ENCODE measurements around the gene GLOD5.

Gene GLOD5

DNA sequence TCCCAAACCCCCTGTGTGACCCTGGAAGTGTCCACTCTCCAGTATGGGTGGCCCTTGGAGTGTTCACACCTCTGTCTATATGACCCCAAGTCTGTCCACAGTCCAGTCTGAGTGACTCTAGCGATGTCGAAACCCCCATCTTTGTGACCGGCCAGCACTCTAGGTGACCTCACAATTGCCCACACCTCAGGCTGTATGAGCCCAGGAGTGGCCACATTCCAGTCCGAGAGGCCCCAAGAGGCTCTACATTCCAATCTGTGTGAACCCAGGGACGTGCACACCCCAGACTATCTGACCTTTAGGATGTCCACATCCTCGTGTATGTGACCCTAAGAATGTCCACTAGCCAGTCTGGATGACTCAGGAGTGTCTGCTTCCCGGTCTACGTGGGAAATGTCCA, 7.3 kb upstream of the GLOD5 start:
- no peak for DNase-seq

DNA sequence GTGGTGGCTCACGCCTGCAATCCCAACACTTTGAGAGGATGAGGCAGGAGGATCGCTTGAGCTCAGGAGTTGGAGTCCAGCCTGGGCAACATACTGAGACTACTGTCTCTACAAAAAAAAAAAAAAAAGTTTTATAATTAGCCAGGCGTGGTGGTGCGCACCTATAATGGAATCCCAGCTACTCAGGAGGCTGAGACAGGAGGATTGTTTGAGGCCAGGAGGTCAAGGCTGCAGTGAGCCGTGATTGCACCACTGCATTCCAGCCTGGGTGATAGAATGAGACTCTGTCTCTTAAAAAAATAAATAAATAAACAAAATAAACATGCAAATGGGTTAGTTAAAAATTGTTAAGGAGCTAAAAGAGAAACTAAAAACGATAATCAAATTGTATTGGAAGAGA, 7.7 kb downstream of the GLOD5 start:
- no peak for DNase-seq

DNA sequence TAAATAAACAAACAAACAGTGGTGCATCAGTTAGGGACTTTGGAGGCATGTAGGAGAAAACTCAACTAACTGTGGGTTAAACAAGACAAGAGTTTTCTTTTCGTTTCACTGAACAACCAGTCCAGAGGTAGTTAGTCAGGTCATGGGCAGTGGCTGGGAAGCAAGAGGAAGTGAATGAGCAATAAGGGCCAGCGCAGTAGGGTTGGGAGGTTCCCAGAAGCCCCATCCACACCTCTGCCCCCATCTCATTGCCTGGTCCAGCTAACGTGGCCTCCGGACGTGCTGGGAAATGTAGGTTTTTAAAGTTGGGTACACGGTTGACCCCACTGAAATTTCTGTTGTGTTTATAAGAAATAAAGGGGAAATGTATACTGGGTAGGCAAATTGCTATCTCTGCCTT, 8.7 kb downstream of the GLOD5 start:
- DNase-seq: no peak

DNA sequence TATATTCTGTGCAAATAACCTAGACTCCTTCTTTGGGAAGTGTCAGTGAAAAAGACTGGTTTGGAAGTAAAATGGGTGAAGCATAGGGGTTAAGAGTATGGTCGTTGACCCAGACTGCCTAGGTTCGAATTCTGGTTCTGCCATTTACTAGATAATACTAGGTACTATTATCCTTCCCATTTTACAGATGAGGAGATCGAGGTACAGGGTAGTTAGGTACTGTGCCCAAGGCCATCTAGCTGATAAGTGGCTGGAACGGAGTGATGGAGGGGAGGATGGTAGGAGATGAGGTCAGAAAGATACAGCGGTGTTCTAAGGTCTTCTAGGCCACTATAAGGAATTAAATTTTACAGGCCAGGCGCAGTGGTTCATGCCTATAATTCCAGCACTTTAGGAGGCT, 11.1 kb downstream of the GLOD5 start:
- DNase-seq: no peak

DNA sequence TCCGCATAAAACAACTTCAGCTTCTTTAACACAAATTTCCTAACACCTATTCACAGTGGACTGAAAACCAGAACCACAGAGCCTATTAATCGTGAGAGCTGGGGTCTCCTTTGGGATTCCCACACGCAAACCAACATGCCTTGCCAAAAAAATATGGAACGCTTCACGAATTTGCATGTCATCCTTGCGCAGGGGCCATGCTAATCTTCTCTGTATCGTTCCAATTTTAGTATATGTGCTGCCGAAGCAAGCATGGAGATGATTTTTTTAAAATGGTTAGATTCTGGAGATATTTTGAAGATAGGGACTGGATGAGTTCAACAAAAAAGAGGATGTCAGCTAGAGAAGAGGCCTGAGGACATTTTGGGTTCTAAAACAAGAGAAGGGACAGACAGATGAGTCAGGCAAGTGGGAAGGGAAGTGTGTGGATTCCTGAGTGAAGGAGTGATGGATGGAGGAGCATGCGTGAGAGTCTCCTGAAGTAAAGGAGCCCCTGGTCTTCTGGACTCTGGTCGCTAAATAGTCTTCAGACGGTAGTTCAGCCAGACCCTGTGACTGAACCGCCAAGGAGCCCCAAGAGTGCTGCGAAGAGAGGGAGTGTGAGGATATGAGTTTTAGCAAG, 15.4 kb downstream of the GLOD5 start:
- DNase-seq: no peak

DNA sequence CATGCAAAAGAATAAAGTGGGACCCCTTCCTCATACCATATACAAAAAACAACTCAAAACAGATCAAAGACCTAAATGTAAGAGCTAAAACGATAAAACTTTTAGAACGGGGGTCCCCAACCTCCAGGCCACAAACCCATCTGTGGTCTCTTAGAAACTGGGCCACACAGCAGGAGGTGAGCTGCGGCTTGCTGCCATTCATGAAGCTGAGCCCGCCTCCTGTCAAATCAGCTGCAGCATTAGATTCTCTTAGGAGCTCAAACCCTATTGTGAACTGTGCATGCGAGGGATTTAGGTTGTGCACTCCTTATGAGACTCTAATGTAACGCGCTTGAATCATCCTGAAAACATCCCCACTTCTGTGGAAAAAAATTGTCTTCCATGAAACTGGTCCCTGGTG, 17.9 kb downstream of the GLOD5 start:
- no peak for DNase-seq

DNA sequence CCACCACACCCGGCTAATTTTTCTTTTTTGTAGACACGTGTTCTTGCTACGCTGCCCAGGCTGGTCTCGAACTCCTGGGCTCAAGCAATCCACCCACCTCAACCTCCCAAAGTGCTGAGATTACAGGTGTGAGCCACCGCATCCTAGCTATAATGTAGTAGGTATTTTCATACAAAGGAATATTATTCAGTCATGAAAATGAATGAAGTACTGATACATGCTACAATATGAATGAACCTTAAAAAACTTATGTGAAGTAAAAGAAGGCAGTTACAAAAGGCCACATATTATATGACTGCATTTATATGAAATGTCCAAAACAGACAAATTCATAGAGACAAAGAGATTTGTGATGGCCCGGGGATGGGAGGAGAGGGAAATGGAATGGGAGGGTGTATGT, 20.2 kb downstream of the GLOD5 start:
- DNase-seq: no peak

DNA sequence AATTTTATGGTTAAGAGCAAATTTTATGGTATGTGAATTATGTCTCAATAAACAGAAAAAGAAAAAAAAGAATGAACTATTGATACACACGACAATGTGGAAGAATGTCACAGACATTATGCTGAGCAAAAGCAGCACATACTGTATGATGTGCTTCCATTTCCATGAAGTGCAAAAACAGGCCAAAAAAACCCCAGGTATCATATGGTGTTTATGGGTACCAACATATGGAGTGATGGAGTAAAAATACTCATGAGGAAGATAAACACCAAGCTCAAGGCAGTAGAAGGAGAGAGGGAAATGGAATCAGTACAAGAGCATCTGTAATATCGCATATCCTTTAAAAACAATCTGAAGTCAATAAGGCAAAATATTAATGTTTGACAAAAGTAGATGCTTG, 20.7 kb downstream of the GLOD5 start:
- no peak for DNase-seq

DNA sequence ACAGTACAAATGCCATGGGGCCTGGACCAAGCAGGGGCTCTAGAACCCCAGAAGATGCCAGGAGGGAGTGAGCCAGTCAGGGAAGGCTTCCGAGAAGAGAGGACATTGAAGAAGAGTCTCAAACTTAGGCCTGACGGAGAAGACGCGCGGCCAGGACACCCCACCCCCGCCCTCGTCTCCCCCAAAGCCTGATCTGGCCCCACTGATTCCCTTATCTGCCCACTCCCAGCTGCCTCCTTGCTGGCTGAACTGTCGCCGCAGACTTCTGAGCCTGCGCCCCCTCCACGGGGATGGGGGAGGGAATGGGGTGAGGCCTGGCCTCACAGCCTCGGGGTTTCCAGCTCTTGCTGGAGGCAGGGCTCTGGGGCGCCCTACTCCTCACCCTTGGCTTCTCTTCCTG, 21.2 kb downstream of the GLOD5 start:
- no peak for DNase-seq

DNA sequence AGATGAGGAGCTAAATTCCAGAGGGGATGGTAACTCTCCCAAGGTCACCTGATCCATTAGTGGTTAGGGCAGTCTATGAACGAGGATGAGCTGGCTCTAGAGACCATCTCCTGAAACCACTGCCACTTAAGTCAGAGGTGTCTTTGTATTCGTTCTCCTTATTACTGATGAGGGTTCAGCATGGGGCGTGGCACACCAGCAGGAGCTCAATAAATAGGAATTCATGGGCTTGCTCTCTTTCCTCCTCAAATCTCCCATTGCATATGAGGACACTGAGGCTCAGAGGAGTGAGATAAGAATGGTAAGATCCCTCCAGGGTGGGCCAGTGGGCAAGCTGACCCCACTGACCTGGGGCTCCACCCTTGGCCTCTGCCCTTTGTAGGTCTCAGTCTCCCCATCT, 23.2 kb downstream of the GLOD5 start:
- no peak for DNase-seq

DNA sequence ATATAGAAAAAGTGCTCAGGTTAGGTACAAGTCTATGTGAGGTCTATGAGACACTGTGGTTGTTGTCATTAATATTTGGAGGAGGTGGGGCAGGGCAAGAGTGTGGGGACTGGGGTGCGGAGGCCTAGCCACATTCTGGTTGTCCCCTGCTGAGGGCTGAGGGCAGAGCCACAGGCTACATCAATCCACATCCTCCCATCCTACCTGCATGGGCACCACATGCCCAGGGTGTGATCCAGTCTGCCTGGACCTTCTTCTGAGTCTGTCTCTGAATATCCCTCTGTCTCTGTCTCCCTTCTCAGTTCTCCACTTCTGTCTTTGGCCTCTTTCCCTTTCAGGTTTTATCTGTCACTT, 23.6 kb downstream of the GLOD5 start:
- DNase-seq: no peak

DNA sequence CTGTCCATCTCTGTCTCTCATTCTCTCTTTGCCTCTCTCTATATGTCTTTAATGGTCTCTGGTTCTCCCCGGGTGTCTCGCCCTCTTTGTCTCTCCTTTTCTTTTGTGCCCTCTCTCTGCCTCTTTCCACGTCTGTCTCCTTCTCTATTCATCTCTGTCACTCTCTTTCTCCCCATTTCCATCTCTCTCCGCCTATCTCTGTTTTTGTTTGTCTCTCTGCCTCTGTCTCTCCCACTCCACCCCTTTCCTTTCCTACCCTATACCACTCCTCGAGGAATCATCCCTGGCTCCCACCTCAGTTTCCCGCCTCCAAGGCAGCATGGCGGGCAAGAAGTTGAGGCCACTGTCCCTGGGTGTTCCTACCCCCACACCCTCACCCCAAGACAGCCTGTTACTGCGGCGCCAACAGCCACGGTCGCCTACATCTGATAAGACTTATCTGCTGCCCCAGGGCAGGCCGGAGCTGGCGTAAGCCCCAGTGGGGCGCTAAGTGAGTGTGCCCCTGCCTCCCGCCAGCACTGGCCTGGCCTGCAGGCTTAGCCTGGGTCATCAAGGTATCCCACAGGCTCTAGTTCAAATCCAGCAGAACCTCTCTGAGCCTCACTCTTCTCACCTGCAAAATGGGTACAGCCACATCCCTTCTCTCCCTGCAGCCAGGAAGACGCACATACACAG, 24.1 kb downstream of the GLOD5 start:
- DNase-seq: no peak

DNA sequence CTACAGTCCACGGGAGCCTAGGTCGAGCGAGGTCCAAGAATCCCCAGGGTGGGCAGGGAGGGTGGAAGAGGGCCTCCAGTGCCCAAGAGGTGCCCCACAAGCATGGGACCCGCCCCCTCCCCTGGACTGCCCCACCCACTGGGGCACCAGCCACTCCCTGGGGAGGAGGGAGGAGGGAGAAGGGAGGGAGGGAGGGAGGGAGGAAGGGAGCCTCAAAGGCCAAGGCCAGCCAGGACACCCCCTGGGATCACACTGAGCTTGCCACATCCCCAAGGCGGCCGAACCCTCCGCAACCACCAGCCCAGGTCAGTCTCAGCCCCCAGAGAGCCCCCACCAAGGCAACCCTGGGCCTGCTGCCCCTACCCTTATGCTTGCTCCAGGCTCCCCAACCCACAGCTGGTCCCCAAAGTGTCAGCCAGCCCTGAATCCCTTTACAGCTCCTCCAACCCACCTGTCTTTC, 24.8 kb downstream of the GLOD5 start, which contains the start of gene GATA1:
Gene GATA1 (plus strand): TSS at position 250 of the 460 bp plus-strand sequence. CDS start 4,520 bp downstream, outside the sequence.
- no peak for DNase-seq

DNA sequence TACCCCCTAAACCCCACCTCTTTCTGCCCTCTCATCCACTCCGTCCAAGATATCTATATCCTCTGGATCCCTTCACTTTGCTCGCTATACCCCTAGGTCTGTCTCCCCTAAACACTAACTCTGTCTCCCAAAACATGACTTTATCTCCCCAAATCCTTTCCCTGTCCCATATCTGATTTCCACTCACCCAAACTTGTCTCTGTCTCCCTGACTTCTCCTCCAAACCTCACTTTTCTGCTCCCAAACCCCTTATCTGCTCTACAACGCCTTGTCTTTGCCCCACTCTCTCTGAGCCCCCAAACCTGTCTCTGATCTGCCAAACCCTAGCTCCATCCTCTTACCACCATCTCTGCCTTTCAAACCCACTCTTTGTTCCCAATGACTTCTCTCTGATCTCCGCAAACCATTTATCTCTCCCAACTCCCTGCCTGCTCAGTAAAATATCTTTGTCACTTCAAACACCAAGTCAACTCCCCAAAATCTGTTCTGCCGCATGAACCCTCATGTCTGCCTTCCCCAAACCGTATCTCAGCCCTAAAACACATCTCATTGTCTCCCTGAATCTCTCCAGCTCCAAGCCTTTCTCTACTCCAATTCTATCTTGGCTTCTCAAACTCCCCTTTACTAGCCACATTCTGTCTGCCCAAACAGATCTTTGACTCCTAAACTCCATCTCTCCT, 25.4 kb downstream of the GLOD5 start:
- DNase-seq: no peak

DNA sequence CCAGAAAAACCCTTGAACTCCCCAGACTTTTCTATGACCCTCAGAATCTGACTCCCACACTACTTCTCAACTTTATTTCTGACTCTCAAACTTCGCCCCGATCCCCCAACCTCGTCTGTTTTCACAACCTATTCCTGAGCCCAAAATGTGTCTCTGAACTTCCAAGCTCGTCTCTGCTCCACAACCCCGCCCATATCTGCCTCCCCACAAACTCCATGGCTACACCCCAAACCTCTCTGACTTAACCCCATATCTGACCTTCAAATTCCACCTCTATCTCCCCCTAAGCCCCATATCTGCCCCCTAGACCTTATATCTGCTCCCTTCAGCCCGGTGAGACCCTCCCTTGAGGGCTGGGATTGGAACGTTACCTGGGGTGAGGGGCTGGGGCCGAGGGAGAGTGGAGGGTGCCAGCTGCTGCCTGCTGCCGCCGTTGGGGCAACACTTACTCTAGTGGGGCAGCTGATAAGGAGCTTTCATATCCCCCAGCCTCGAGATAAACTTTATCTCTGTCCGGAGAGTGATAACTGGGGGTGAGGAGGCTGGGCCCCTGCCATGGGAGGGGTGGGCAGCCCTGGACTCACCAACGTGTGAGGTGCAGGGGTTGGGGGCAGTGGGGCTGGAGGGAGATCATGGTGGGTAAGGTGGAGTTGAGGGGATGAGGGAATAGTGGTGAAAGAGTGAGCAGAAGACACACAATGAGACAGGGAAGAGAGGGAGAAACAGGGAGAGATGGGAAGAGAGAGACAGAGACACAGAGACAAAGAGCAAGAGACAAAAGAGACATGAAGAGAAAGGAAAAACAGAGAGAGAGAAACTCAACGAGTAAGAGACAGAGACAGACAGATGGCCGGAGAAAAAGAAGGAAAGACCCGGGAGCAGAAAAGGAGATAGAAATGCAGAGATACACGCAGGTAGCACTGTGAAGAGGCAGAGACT, 26.2 kb downstream of the GLOD5 start:
- DNase-seq: no peak

DNA sequence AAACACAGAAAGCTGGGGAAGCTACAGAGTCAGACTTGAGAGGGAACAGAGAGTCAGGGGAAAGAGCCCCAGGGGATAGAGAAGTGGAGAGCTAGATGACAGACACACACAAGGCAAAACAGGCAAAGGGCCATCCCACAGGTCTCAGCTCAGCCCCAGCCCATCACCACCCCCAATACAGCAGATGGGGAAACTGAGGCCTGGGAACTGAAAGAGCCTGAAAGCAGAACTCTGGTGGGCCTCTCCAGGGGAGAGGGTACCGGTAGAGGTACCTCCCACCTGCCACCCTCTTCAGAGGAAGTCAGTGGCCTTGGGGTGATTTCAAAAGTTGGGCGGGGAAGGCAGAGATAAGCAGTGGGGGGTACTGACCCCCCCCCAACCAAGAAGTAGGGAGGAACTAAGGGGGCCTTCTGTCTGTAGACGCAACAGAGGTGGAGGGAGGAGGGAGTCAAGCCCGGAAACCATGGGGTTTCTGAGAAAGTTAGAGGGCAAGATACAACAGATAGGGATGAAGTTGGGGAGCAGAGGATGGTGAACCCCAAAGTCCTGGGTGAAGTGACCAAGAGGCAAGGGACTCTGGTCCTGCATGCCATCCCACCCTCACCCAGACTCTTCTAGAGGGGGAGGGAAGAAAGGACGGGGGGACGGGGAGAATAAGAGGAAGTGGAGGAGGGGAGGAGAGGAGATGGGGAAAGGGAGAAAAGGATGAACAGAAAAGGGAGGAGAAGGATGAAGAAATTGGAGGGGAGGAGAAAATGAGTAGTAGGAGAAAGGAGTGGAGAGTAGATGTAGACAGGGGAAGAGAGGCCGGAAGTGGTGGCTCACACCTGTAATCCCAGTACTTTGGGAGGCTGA, 28.0 kb downstream of the GLOD5 start:
- no peak for DNase-seq

DNA sequence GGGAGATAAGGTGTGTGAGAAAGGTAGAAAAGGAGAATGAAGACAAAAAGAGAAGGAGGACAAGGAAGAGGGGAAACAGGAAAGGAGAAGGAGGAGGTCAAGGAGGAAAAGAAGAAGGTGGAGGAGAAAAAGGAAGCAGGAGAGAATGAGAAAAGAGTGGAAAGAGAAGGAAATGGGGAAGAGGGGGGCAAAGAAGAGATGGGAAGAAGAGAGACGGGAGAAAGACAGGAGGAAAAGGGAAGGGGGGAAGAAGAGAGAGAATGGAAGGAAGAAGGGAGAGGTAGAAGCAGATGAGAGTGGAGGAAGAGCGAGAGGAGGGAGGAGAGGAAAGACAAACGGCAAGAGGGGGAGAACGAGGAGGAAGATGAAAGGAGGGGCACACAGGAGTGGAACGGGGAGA, 28.9 kb downstream of the GLOD5 start:
- DNase-seq: no peak

DNA sequence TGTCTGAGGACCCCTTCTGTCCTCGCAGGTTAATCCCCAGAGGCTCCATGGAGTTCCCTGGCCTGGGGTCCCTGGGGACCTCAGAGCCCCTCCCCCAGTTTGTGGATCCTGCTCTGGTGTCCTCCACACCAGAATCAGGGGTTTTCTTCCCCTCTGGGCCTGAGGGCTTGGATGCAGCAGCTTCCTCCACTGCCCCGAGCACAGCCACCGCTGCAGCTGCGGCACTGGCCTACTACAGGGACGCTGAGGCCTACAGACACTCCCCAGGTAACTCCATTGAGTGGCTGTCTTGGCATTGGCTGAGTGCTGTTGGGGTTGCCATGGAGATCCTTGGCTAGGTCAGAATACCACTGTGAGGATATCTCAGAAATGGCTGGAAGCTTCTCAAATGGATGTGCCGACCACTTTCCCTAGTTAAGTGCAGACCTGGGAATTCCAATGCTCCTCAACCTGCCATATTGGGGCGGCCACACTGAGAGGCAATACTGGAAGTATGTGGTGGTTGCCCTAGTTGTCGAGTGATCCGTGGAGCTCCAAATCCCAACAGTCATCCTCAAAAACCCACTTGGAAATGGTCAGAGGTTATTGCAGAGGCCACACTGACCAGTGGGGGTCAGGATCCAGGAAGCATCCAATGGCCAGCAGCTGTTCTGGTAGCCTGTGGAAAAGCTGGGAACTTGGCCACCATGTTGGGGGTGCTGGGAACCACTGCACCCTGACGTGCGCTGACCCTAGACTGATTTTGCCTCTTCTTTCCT, 29.7 kb downstream of the GLOD5 start:
- DNase-seq: no peak

DNA sequence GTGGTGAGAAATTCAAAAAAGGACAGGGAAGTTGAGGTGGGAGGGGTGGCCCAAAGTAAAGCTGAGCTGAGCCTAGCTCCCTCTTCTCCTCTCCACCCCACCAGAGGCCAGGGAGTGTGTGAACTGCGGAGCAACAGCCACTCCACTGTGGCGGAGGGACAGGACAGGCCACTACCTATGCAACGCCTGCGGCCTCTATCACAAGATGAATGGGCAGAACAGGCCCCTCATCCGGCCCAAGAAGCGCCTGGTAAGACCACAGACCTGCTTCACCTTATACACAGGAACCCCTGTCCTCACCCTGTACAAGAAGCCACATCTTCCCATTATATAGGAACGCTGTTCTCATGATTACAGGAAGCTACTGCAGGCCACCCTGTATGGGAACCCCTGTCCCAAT, 30.7 kb downstream of the GLOD5 start:
- no peak for DNase-seq

DNA sequence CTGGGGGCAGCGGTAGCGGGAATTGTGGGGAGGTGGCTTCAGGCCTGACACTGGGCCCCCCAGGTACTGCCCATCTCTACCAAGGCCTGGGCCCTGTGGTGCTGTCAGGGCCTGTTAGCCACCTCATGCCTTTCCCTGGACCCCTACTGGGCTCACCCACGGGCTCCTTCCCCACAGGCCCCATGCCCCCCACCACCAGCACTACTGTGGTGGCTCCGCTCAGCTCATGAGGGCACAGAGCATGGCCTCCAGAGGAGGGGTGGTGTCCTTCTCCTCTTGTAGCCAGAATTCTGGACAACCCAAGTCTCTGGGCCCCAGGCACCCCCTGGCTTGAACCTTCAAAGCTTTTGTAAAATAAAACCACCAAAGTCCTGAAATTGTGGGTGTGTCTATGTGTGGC, 32.4 kb downstream of the GLOD5 start:
- DNase-seq: no peak

DNA sequence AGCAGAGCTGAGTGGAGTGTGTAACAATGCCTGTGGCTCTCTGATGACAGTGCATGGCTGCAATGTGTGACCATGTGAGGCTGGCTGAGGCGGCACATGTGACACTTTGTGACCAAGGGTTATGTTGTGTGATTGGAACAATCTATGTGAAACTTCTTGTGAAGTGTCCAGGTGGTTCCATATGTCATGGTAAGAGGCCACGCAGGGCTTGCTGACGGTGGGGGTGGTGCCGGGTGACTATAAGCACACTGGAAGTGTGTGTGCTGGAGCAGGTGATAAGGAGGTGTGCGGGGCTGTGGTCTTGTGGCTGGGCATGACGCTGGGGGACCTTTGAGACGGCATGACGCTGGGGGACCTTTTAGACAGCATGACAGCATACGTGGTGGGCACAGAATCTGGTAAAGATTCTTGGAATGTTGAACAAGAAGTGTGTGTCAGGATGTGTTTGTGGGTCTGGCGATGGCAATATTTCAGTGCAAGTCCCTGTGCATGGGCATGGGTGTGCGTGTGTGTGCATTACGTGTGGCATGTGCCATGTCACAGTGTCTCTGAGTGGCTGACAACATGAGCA, 32.9 kb downstream of the GLOD5 start:
- DNase-seq: no peak
